ENCODE data around the gene NXPH1. TPM values are rescaled to one million over a fixed set of nuclear protein-coding genes. Genes with fewer than 3 reads are reported as not detected.

The NXPH1 gene
- total RNA-seq, 1 experiment from 2014 or later, result not detected

- BruUV-seq (replicated peaks), result no TSS peak
- ChIA-PET POLR2A (ENCODE audit: low non-redundant PET) (no interaction called here), CTCF (no interaction called here)
- H3K27me3 ChIP-seq (replicated peaks; ENCODE audit: insufficient read depth, low read depth, low read length, poor library complexity), result no peaks in the 10 kb centered on the region
- no peaks in the 10 kb centered on the region for H3K4me1 ChIP-seq (ENCODE audit: insufficient read depth, low read length, poor library complexity, severe bottlenecking)
- no peak for TF ChIP-seq EZH2 (IDR thresholded peaks at IDR 0.05; ENCODE audit: borderline replicate concordance, low read depth, low read length, poor library complexity, severe bottlenecking)
- no peak for TF ChIP-seq CTCF (conservative IDR thresholded peaks at IDR 0.05; ENCODE audit: low read depth, low read length)
- no peak overlapping the region for H3K4me3 ChIP-seq (ENCODE audit: low read depth, low read length, poor library complexity, severe bottlenecking)
- no peak overlapping the region for H3K27ac ChIP-seq (ENCODE audit: low read depth, low read length, poor library complexity, severe bottlenecking)
- intact Hi-C loops (cut with micrococcal nuclease; ENCODE audit: unreplicated experiment), result no loop called here
- H3K9me3 ChIP-seq (ENCODE audit: low read depth, low read length, poor library complexity, severe bottlenecking), result no peaks in the 10 kb centered on the region
- no peaks in the 10 kb centered on the region for H3K36me3 ChIP-seq (ENCODE audit: insufficient read depth, low read length, poor library complexity, severe bottlenecking)
- DNase-seq (ENCODE audit: low spot score), result no peak
Observed at GRCh38 chr7:8594115-8594514, 160.7 kb downstream of the NXPH1 start.

DNA sequence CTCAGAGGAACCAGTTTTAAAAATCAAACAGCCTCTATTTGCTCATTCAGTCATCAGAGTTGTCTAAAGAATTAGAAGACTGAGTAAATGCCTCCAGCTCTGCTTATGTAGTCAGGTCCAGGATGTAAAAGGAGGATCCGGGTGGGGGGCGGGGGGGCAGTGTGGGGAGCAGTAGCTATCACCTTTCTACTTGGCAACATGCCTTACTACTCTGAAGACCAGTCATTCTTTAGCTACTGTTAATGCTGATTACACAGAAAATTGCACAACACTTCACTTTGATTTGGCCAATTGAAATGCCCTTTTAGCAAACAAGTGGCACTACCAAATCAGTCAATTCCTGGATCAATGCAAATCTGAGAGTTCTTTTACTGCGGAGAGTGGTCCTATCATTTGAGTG, 164.2 kb downstream of the NXPH1 start:
- H3K4me3 ChIP-seq (ENCODE audit: low read depth, low read length, poor library complexity, severe bottlenecking), result no peak overlapping the region
- no peak overlapping the region for H3K27ac ChIP-seq (ENCODE audit: low read depth, low read length, poor library complexity, severe bottlenecking)
- intact Hi-C loops (cut with micrococcal nuclease; ENCODE audit: unreplicated experiment), result no loop called here
- no peaks in the 10 kb centered on the region for H3K9me3 ChIP-seq (ENCODE audit: low read depth, low read length, poor library complexity, severe bottlenecking)
- TF ChIP-seq EZH2 (IDR thresholded peaks at IDR 0.05; ENCODE audit: borderline replicate concordance, low read depth, low read length, poor library complexity, severe bottlenecking), result no peak
- no peak for TF ChIP-seq CTCF (conservative IDR thresholded peaks at IDR 0.05; ENCODE audit: low read depth, low read length)
- no peaks in the 10 kb centered on the region for H3K4me1 ChIP-seq (ENCODE audit: insufficient read depth, low read length, poor library complexity, severe bottlenecking)
- BruUV-seq (replicated peaks), result no TSS peak
- CTCF ChIA-PET, result no interaction called here
- H3K27me3 ChIP-seq (replicated peaks; ENCODE audit: insufficient read depth, low read depth, low read length, poor library complexity), result no peaks in the 10 kb centered on the region
- DNase-seq (ENCODE audit: low spot score), result no peak
- no peaks in the 10 kb centered on the region for H3K36me3 ChIP-seq (ENCODE audit: insufficient read depth, low read length, poor library complexity, severe bottlenecking)
- POLR2A ChIA-PET (ENCODE audit: low non-redundant PET), result no interaction called here

DNA sequence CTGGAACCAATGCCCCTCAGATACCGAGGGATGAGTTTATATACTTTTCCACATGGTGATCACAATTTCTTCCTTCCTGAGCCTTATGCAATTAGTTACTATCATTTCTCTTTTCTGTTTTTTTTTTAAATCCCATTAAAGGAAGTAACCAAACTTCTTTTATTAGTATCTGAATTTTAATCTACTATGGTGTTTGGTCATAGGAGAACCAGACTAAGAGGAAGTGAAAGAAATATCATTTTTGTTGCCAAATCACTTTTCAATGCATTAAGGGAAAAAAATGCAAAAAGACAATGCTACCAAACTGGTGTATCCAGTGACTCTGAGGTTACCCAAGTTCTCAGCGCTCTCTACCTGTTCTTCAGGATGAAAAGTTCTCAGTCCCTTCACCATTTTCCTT, 167.7 kb downstream of the NXPH1 start:
- CTCF ChIA-PET, result no interaction called here
- intact Hi-C loops (cut with micrococcal nuclease; ENCODE audit: unreplicated experiment), result no loop called here
- DNase-seq (ENCODE audit: low spot score), result no peak

More for the DNA sequence above, 167.7 kb downstream of the NXPH1 start:
- H3K4me1 ChIP-seq (ENCODE audit: insufficient read depth, low read length, poor library complexity, severe bottlenecking), result no peaks in the 10 kb centered on the region
- no peak overlapping the region for H3K27ac ChIP-seq (ENCODE audit: low read depth, low read length, poor library complexity, severe bottlenecking)
- H3K27me3 ChIP-seq (replicated peaks; ENCODE audit: insufficient read depth, low read depth, low read length, poor library complexity), result no peaks in the 10 kb centered on the region
- BruUV-seq (replicated peaks), result no TSS peak
- H3K9me3 ChIP-seq (ENCODE audit: low read depth, low read length, poor library complexity, severe bottlenecking), result no peaks in the 10 kb centered on the region
- TF ChIP-seq EZH2 (IDR thresholded peaks at IDR 0.05; ENCODE audit: borderline replicate concordance, low read depth, low read length, poor library complexity, severe bottlenecking) (no peak), CTCF (conservative IDR thresholded peaks at IDR 0.05; ENCODE audit: low read depth, low read length) (no peak)
- no peak overlapping the region for H3K4me3 ChIP-seq (ENCODE audit: low read depth, low read length, poor library complexity, severe bottlenecking)
- no peaks in the 10 kb centered on the region for H3K36me3 ChIP-seq (ENCODE audit: insufficient read depth, low read length, poor library complexity, severe bottlenecking)
- POLR2A ChIA-PET (ENCODE audit: low non-redundant PET), result no interaction called here

All from A673 (cell line).